PC-9 (cell line): ENCODE results near the gene ABCC12.

Experiments
- EZH2 ChIP-seq: fragments of 200-600 bp; sonication (generic); IDR thresholded peaks from 2 replicates; pipeline ENCODE4 v1.8.0; 2017; ENCODE audit warnings: antibody characterized with exemption, low read depth
- TF ChIP-seq, protein P1 (sequence below): fragments of 200-600 bp; sonication (generic); conservative IDR thresholded peaks from 2 replicates; pipeline ENCODE4 v1.6.1; 2017; ENCODE audit warnings: mixed run types, antibody characterized with exemption, mild to moderate bottlenecking, moderate library complexity

DNA sequence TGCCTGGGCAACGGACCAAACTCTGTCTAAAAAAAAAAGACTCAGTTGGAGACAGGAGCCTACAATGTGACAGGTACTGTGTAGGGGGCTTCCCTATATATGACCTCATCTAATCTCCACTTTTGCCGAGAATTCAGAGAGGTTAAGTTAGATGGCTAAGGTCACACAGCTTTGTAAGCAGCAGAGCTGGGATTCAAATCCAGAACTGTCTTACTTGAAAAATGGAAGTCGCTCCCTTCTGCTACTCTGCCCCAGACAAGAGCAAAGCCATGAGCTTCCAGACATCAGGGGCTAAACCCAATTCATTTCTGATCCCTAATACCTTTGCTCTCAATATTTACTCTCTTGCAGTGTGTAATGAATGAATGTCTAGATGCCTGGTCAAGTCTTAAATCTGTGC lies 41.5 kb upstream of the ABCC12 start:
- TF ChIP-seq, protein P1, sequence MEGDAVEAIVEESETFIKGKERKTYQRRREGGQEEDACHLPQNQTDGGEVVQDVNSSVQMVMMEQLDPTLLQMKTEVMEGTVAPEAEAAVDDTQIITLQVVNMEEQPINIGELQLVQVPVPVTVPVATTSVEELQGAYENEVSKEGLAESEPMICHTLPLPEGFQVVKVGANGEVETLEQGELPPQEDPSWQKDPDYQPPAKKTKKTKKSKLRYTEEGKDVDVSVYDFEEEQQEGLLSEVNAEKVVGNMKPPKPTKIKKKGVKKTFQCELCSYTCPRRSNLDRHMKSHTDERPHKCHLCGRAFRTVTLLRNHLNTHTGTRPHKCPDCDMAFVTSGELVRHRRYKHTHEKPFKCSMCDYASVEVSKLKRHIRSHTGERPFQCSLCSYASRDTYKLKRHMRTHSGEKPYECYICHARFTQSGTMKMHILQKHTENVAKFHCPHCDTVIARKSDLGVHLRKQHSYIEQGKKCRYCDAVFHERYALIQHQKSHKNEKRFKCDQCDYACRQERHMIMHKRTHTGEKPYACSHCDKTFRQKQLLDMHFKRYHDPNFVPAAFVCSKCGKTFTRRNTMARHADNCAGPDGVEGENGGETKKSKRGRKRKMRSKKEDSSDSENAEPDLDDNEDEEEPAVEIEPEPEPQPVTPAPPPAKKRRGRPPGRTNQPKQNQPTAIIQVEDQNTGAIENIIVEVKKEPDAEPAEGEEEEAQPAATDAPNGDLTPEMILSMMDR, result no peak
- TF ChIP-seq EZH2, result no peak
